ENCODE results near the gene IGSF21. TPM values are rescaled to one million over a fixed set of nuclear protein-coding genes. Genes with fewer than 3 reads are reported as not detected.

The IGSF21 gene
- total RNA-seq, 4 donors from 2014 or later: 1.2 to 19.1 (median 1.9) TPM; not detected in 1

DNA sequence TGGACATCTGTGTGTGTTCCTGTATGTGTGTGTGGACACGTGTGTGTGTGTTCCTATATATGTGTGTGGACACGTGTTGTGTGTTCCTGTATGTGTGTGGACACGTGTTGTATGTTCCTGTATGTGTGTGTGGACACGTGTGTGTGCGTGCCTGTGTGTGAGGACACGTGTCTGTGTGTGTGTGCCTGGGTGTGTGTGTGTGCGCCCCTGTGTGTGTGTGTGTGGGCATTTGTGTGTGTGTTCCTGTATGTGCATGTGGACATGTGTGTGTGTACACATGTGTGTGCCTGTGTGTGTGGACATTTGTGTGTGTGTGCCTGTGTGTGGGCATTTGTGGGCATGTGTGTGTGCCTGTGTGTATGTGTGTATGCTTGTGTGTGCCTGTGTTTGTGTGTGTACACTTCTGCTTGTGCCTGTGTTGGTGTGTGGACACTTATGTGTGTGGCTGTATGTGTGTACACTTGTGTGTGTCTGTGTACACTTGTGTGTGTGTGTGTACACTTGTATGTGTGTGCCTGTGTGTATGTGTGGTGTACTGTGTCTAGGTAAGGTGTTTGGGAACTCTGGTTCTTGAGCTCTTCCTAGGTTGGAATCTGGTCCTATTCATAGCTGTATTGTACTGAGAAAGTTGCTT, 3.7 kb upstream of the IGSF21 start:
- H3K27me3 ChIP-seq: peaks cover 0 to 26% of the 10 kb centered on the region in 2 donors
- H3K4me1 ChIP-seq: peaks cover 0 to 12% of the 10 kb centered on the region in 2 donors
- no peak overlapping the region for H3K27ac ChIP-seq
- intact Hi-C loops (cut with DNase I; ENCODE audit: low total_unique reads): no loop called here
- TF ChIP-seq, protein P1, sequence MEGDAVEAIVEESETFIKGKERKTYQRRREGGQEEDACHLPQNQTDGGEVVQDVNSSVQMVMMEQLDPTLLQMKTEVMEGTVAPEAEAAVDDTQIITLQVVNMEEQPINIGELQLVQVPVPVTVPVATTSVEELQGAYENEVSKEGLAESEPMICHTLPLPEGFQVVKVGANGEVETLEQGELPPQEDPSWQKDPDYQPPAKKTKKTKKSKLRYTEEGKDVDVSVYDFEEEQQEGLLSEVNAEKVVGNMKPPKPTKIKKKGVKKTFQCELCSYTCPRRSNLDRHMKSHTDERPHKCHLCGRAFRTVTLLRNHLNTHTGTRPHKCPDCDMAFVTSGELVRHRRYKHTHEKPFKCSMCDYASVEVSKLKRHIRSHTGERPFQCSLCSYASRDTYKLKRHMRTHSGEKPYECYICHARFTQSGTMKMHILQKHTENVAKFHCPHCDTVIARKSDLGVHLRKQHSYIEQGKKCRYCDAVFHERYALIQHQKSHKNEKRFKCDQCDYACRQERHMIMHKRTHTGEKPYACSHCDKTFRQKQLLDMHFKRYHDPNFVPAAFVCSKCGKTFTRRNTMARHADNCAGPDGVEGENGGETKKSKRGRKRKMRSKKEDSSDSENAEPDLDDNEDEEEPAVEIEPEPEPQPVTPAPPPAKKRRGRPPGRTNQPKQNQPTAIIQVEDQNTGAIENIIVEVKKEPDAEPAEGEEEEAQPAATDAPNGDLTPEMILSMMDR (IDR thresholded peaks at IDR 0.05): no peak
- no peak for TF ChIP-seq POLR2A (IDR thresholded peaks at IDR 0.05)
- no peak overlapping the region for H3K4me3 ChIP-seq
- H3K9me3 ChIP-seq: no peaks in the 10 kb centered on the region
- H3K36me3 ChIP-seq: no peaks in the 10 kb centered on the region
- DNase-seq: no peak

DNA sequence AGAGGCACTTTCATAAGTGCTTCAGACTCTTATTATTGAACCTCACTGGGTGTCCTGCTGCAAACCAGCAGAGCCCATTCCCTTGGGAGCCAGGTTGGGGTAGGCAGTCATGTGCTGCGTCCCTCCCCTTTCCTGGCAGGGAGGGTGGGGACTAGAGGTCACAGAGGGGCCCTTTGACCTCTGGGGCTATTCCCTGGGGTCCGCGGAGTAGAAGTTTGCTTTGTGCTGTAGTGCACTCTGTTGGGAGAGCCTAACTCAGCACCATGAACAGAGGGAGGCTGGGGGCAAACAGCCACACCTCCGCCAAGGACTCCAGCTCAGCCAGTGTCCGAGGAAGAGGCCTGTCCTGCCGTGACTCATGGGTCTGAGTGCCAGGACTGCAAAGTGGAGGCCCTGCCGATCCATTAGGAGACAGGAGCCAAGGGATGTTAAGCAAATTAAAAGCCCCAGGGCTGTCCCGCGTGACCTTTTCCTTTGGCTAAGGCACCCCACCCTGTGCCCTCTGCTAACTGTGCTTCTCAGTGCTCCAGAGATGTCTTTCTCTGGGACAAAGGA, 3.0 kb upstream of the IGSF21 start:
- no peak for DNase-seq
- Histone ChIP-seq H3K9me3 (no peaks in the 10 kb centered on the region), H3K27ac (no peak overlapping the region), H3K4me3 (no peak overlapping the region), H3K36me3 (no peaks in the 10 kb centered on the region), H3K4me1 (peaks cover 0 to 14% of the 10 kb centered on the region in 2 donors), H3K27me3 (peaks cover 0 to 34% of the 10 kb centered on the region in 2 donors)
- TF ChIP-seq, protein P1 (IDR thresholded peaks at IDR 0.05): no peak
- TF ChIP-seq POLR2A (IDR thresholded peaks at IDR 0.05): no peak
- intact Hi-C loops (cut with DNase I; ENCODE audit: low total_unique reads): no loop called here

DNA sequence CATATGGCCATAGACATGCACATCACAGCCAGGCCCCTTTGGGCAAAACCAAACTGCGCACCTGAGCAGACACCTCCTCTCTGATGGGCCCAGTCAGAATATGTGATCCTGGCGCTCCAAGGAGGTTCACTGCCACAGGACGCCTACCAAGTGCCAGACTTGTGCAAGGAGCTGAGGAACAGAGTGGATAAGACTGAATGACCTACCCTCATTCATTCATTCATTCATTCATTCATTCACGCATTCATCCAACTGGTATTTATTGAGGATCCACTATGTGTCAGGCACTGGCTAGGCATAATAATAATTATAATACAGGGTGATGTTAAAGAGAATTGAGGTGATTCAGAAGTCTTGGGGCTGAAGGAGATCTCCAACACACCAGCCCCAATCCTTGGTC, 2.4 kb upstream of the IGSF21 start:
- H3K9me3 ChIP-seq: no peaks in the 10 kb centered on the region
- H3K27me3 ChIP-seq: peaks cover 0 to 39% of the 10 kb centered on the region in 2 donors
- no peak for DNase-seq

DNA sequence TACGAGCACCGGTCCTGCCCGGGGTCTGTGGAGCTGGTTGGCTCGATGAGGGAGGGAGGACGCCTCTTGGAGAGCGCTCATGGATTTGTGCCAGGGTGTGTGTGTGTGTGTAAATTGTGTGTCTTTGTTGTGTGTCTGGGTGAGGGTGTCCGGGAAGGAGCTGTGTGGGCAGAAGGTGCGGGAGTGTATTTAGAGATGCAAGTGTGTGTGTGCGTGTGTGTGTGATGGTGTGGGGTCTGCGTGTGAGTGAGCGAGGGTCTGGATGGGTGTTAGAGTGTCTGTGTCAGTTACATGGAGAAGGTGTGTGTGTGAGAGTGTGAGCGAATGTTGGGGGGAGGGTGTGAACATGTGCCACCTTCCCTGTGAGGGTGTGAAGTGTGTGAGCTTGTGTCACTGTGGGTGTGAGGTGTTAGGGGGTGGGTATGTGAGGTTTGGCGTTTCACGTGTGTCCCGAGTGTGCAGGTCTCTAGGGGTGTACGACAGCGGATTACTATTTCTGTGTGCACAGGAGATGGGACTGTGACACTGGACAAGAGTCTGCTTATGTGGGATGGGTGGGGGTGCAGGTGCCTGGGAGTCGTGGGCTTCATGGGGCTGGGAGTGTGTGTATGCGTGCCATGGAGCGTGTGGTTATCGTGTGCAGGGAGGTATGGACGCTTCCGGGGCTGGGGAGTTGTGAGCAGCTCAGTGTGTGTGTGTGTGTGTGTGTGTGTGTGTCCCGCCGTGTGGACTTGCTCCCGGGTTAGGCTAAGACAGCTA, 880 bp downstream of the IGSF21 start:
- no peaks in the 10 kb centered on the region for H3K36me3 ChIP-seq
- TF ChIP-seq, protein P1 (IDR thresholded peaks at IDR 0.05): no peak
- TF ChIP-seq POLR2A (IDR thresholded peaks at IDR 0.05): no peak
- peaks cover 0 to 28% of the 10 kb centered on the region in 2 donors for H3K4me1 ChIP-seq
- DNase-seq: no peak
- H3K9me3 ChIP-seq: no peaks in the 10 kb centered on the region
- no peak overlapping the region for H3K4me3 ChIP-seq
- no peak overlapping the region for H3K27ac ChIP-seq
- intact Hi-C loops (cut with DNase I; ENCODE audit: low total_unique reads): no loop called here
- H3K27me3 ChIP-seq: peaks cover 0 to 46% of the 10 kb centered on the region in 2 donors

More for the DNA sequence above, 2.4 kb upstream of the IGSF21 start:
- intact Hi-C loops (cut with DNase I; ENCODE audit: low total_unique reads): no loop called here
- Histone ChIP-seq H3K4me3 (no peak overlapping the region), H3K4me1 (peaks cover 0 to 19% of the 10 kb centered on the region in 2 donors), H3K36me3 (no peaks in the 10 kb centered on the region), H3K27ac (no peak overlapping the region)
- no peak for TF ChIP-seq POLR2A (IDR thresholded peaks at IDR 0.05)
- TF ChIP-seq, protein P1 (IDR thresholded peaks at IDR 0.05): no peak
